Aorta (tissue), 5 donors: ENCODE results near the gene SEPTIN6. TPM values are rescaled to one million over a fixed set of nuclear protein-coding genes. Genes with fewer than 3 reads are reported as not detected.
A peak's percentile ranks its signal among the peaks of the same experiment; 100 is the strongest.
"Not testable (repeated sequence)": the region's sequence is repeated elsewhere in the genome, so short reads cannot be mapped to it uniquely, and the experiment has no call there.

Source experiments
- ATAC-seq: fragments of 200-7000 bp; cut with Tn5 transposase; one replicate; pipeline ENCODE4 v1.9.1; 2022; ENCODE audit warnings: moderate library complexity; ENCODE audit not compliant: low FRiP score
- DNase-seq, 2 donors: peaks; one replicate each; pipeline ENCODE4 v3.0.0-alpha.2; 2020
- H3K27ac ChIP-seq, 2 donors: one replicate each; pipeline ENCODE4 v1.5.1; 2013; ENCODE audit warnings: low read length in 2 of 2, mild to moderate bottlenecking in 2 of 2, moderate library complexity in 2 of 2, control low read depth in 1 of 2, inconsistent platforms in 1 of 2, low read depth in 1 of 2
- H3K27me3 ChIP-seq, 2 donors: one replicate each; pipeline ENCODE4 v1.6.1; 2013; ENCODE audit warnings: control low read depth in 1 of 2, low read length in 1 of 2, mild to moderate bottlenecking in 1 of 2, moderate library complexity in 1 of 2; ENCODE audit not compliant: insufficient read depth in 2 of 2, control insufficient read depth in 1 of 2
- H3K36me3 ChIP-seq, 2 donors: one replicate each; pipeline ENCODE4 v1.6.1; 2013; ENCODE audit warnings: control low read depth in 1 of 2, low read length in 1 of 2, mild to moderate bottlenecking in 1 of 2; ENCODE audit not compliant: insufficient read depth in 2 of 2, control insufficient read depth in 1 of 2
- H3K4me1 ChIP-seq, 2 donors: one replicate each; pipeline ENCODE4 v1.6.1; 2013; ENCODE audit warnings: low read length in 2 of 2, control low read depth in 1 of 2, mild to moderate bottlenecking in 1 of 2, moderate library complexity in 1 of 2; ENCODE audit not compliant: insufficient read depth in 2 of 2, control insufficient read depth in 1 of 2
- H3K4me3 ChIP-seq, 2 donors: one replicate each; pipeline ENCODE4 v1.5.1; 2013; ENCODE audit warnings: low read length in 2 of 2, control low read depth in 1 of 2, mild to moderate bottlenecking in 1 of 2
- H3K9me3 ChIP-seq: one replicate; pipeline ENCODE4 v1.6.1; 2013; ENCODE audit warnings: mild to moderate bottlenecking, low read length; ENCODE audit not compliant: control insufficient read depth
- WGBS, 2 donors: extraction: QIAGEN DNeasy Blood & Tissue Kit; methylation state at CpG; one replicate each; pipeline ENCODE4 v1.1.7; 2013; 5-methylcytosine and 5-hydroxymethylcytosine counted together
- intact Hi-C, 2 donors: fragments of 100-400 bp; cut with DNase I; formaldehyde crosslinking; loops; one replicate each; pipeline versions ENCODE4 v1.14.2 to v1.15.0; 2022
- polyA plus RNA-seq, 2 donors: library from polyadenylated mRNA; stranded (reverse); fragments of 200-250 nt; gene quantifications; one replicate each; pipeline ENCODE4 v1.2.3, GENCODE V29; 2013
- total RNA-seq, 2 donors: library from RNA; stranded (reverse); fragmentation: NEBNext Ultra II Directional; extraction: Animal tissue kit (Norgen Biotek cat#: 25700); gene quantifications; one replicate each; pipeline ENCODE4 v1.2.1, GENCODE V29; 2021
- donor health status: healthy with polysubstance abuse.
- donor health status: Bipolar disorder and iron deficiency.
- donor health status: DM: no; HTN: no; CAD: no.
- donor health status: DM: no; HTN: no; CAD: no.
- donor health status: DM: yes; HTN: yes; CAD: no.

Gene SEPTIN6
- total and polyA plus RNA-seq, 4 donors: 4.5 to 23.7 (median 12.7) TPM

DNA sequence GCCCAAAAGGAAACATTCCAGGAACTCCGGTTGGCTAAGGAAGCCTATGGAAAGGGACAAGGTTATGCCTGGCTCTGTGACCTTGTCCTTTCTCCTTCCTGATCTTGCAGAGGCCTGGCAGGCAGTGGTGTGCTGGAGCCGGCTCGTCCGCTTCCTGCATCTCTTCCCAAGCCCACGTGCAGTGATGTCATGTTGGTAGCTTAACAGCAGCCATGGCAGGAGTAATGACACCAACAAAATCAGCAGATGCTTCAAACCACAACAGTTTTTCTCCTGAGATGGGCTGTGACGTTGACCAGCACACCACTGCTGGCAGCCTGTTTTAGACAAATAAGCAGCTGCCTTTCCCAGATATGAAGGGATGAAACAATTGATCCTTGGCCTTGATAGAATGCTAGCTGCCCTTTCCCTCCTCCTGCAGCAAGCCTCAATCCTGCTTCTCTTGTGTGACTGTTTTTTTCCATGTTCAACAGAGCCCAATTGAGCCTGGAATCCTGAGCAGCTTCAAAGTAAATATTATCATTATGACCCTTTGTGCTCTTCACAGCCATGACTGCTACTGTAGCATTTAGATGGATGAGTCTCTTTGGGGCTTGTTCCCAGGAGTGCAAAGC lies 23.4 kb downstream of the SEPTIN6 start:
- Histone ChIP-seq H3K27ac (no peak overlapping the region), H3K27me3 (no peaks in the 10 kb centered on the region), H3K4me1 (no peaks in the 10 kb centered on the region), H3K36me3 (no peaks in the 10 kb centered on the region), H3K4me3 (no peak overlapping the region), H3K9me3 (no peaks in the 10 kb centered on the region)
- DNase-seq (no peak), ATAC-seq (no peak)
- intact Hi-C loops: no loop called here
- WGBS, 2 donors: 61 to 69% methylated on average over 6 of the region's 6 CpGs

DNA sequence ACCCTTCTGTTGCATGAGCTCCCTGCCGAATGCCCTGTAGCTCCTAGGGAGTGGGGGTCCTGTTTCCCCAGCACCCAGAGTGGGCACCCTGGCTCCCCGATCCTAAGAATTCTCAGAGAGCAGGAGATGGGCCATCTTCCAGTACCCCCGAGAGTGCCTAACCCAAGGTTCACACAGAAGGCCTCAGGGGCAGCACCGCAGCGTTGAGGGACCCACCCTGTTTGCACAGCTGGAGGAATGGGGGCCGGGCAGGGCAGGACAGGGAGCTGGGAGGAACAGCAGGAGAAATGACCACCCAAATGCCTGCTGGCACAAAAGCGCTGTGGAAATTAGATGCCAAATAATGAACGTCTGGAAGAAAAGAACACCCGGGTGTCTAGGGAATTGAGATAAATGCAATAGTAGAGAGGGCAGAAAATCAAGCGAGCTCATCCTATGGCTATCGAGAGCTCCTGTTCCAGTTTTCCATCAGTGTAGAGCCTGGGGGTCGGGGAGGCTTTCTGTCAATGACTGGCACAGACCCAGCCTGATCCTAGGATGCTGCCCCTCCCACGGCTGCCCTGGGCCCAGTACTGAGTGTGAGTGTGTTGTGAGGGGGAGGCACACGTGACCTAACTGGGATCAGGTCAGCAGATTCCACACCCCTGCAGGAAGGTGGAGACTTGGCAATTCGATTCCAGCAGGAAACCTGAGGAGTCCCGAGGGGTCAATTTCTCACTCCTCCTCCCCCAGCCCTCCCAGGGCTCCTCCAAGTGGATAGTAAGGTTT lies 25.7 kb downstream of the SEPTIN6 start:
- no peaks in the 10 kb centered on the region for H3K36me3 ChIP-seq
- no peaks in the 10 kb centered on the region for H3K4me1 ChIP-seq
- DNase-seq: no peak
- no peaks in the 10 kb centered on the region for H3K9me3 ChIP-seq
- H3K4me3 ChIP-seq: no peak overlapping the region
- H3K27me3 ChIP-seq: no peaks in the 10 kb centered on the region
- no peak for ATAC-seq
- intact Hi-C loops: no loop called here
- no peak overlapping the region for H3K27ac ChIP-seq
- WGBS, 2 donors: 66 to 67% methylated on average over 16 of the region's 16 CpGs

DNA sequence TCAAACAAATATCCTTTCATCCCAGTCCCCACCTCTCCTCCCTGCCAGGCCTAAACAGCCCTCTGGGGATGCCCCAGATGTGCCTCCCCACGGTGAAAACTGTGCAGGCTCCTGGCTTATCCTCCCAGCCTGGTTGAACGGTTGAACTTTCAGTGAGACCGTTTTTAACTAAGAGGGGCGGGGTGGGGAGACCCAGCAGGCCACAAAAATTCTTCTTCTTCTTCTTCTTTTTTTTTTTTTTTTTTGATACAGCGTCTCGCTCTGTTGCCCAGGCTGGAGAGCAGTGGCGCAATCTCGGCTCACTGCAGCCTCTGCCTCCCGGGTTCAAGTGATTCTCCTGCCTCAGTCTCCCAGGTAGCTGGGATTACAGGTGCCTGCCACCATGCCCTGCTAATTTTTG lies 28.1 kb downstream of the SEPTIN6 start:
- H3K4me3 ChIP-seq, DNase-seq, H3K36me3 ChIP-seq, ATAC-seq, H3K4me1 ChIP-seq, H3K27ac ChIP-seq, H3K9me3 ChIP-seq, H3K27me3 ChIP-seq, intact Hi-C loops: not testable (repeated sequence)
- 81 to 88% methylated on average over 9 of the region's 9 CpGs for WGBS, 2 donors

DNA sequence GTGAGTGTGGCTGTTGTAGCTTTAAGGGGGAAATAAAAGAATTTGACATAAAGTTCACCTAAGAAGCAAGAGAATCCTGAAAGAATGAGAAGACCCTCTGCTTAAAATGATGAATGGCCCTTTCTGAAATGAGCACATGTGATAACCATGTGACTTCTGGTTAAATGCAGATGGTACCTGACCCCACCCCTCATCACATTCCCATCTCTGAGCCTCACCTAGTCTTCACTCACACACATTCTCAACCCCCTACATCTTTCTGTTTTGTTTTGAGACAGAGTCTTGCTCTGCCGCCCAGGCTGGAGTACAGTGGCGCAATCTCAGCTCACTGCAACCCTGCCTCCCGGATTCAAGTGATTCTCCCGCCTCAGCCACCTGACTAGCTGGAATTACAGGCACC lies 31.5 kb downstream of the SEPTIN6 start:
- Histone ChIP-seq H3K36me3 (no peaks in the 10 kb centered on the region), H3K4me3 (no peak overlapping the region), H3K4me1 (no peaks in the 10 kb centered on the region), H3K9me3 (no peaks in the 10 kb centered on the region), H3K27ac (no peak overlapping the region), H3K27me3 (no peaks in the 10 kb centered on the region)
- DNase-seq (no peak), ATAC-seq (no peak)
- intact Hi-C loops: no loop called here
- WGBS, 2 donors: 87 to 98% methylated on average over 4 of the region's 4 CpGs

DNA sequence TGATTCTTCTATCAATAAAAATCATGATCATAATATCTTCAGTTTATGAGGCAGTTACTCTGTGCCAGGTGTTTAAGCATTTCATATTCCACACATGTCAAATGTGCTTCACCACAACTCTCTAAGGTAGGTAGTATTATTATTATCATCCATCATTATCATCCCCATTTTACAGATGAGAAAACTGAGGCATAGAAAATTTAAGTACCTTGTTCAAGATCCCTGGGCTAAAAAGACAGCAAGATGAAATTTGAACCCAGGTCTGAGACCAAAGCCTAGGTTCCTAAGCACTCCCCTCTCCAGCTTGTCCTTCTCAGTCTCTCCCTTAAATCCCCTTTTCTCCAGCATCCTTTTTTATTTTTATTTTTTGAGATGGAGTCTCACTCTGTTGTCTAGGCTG lies 33.4 kb downstream of the SEPTIN6 start:
- DNase-seq: no peak
- no peak overlapping the region for H3K27ac ChIP-seq
- no peak overlapping the region for H3K4me3 ChIP-seq
- no peaks in the 10 kb centered on the region for H3K9me3 ChIP-seq
- ATAC-seq: no peak
- no peaks in the 10 kb centered on the region for H3K4me1 ChIP-seq
- intact Hi-C loops: no loop called here
- no peaks in the 10 kb centered on the region for H3K36me3 ChIP-seq
- H3K27me3 ChIP-seq: no peaks in the 10 kb centered on the region

DNA sequence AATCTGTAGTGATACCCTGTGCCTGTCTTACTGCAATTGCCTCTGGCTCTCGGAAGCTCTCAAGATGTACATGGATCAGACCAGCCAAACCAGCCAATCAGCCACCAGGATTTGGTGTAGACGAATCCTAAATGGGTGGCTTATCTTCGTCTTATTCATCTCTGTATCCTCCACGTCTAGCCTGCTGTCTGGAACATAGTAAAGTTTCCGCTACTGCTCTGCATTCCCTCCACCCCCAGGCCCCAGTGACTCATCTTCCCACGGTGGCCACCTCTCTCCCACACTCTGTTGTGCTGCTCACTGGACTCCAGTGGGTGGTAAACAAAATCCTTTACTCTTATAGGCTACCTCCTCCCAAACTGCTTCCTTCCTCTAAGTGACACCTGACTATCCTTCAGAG lies 37.8 kb downstream of the SEPTIN6 start:
- no peak for ATAC-seq
- 65 to 66% methylated on average over 6 of the region's 6 CpGs for WGBS, 2 donors
- intact Hi-C loops: no loop called here
- H3K27me3 ChIP-seq: no peaks in the 10 kb centered on the region
- DNase-seq: no peak
- no peaks in the 10 kb centered on the region for H3K4me1 ChIP-seq
- H3K27ac ChIP-seq: no peak overlapping the region
- H3K4me3 ChIP-seq: no peak overlapping the region
- H3K9me3 ChIP-seq: no peaks in the 10 kb centered on the region
- no peaks in the 10 kb centered on the region for H3K36me3 ChIP-seq

DNA sequence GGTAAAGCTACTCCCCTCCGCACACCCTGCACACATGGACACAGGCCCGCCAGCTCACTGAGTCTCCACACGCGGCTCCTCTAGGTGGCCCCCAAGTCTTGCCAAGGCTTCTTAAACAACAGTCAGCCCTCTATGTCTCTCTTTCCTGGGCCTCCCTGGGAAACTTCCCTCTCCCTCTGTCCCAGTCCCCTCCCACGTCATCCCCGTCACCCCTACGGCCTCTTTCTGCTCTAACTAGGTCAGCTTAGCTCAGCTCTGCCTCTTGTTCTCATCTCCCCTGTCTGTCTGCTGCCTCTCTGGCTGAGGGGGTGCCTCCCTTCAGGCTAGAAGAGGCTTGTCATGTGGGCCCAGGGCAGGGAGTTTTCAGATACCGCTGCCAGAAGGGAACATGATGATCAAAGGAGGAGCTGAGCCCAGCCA lies 38.8 kb downstream of the SEPTIN6 start:
- WGBS, 2 donors: 67 to 81% methylated on average over 8 of the region's 8 CpGs
- ATAC-seq: peak; percentile 44
- Histone ChIP-seq H3K36me3 (no peaks in the 10 kb centered on the region), H3K4me3 (no peak overlapping the region), H3K4me1 (no peaks in the 10 kb centered on the region), H3K9me3 (no peaks in the 10 kb centered on the region), H3K27me3 (no peaks in the 10 kb centered on the region), H3K27ac (no peak overlapping the region)
- intact Hi-C loops: no loop called here
- DNase-seq: no peak

DNA sequence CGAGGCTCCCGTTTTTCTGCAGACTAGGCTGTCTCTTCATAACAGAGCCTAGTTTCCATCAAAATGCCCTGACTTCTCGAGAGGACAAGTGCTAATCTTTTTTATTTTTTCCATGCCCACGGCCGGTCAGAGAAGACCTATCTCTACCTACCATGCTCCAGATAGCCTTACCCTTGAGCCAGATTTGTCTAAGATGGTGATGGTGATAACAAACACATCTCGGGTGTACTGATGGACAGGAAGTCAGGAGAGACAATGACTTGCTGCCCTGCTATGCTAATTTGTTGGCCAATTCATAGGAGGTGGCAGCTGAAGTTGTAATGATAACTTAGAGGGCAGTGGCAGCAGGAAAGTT lies 44.6 kb downstream of the SEPTIN6 start:
- H3K36me3 ChIP-seq: no peaks in the 10 kb centered on the region
- ATAC-seq: no peak
- H3K4me3 ChIP-seq: no peak overlapping the region
- no peak overlapping the region for H3K27ac ChIP-seq
- no peaks in the 10 kb centered on the region for H3K4me1 ChIP-seq
- no peaks in the 10 kb centered on the region for H3K9me3 ChIP-seq
- no peaks in the 10 kb centered on the region for H3K27me3 ChIP-seq
- intact Hi-C loops: no loop called here
- no peak for DNase-seq
- WGBS, 2 donors: 77 to 87% methylated on average over 6 of the region's 6 CpGs
